Eye (tissue), 1 donor: Measurements from ENCODE around the gene PKN1.

ENCODE experiments used
- DNase-seq: peaks from one replicate; pipeline ENCODE4 v3.0.0-alpha.2; 2015

The PKN1 gene

GRCh38 chr19:14407605-14408484, 25.3 kb upstream of the PKN1 start:
- DNase-seq, result no peak

GRCh38 chr19:14408491-14409145, 24.5 kb upstream of the PKN1 start:
- DNase-seq, result no peak

DNA sequence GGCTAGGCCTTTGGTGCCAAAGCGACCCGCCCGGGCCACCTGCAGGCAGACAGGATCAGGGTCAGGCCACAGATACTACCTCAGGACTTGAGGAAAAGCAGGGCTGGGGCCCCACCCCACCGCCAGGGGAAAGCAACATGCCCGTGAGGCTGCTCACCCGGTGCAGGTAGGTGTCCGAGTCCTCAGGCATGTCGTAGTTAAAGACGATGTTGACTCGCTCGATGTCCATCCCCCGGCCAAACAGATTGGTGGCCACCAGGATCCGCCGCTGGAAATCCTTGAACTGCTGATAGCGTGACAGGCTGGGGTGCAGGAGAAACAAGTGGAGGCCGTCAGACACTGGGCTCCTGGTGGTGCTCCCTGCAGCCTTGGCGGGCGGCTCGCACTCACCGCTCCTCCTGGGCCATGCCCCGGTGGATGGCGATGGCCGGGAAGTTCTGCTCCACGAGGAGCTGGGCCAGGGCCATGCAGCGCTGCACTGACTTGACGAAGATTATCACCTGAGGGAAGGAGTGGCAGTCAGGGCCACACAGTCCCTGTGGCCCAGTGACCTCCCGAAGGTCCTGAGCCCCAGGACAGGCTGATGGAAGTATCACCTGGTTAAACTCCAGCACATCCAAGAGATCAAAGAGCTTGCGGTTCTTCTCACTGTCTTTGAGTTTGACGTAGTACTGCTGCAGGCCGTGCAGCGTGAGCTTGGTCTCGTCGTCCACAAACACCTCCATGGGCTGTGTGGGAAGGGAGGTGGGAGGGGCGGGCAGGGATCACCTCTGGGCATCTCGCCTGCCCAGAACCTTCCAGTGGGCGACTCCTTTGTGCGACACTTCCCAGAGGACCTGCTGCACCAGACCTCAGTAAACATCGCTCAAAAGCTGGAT, 23.7 kb upstream of the PKN1 start:
- no peak for DNase-seq

DNA sequence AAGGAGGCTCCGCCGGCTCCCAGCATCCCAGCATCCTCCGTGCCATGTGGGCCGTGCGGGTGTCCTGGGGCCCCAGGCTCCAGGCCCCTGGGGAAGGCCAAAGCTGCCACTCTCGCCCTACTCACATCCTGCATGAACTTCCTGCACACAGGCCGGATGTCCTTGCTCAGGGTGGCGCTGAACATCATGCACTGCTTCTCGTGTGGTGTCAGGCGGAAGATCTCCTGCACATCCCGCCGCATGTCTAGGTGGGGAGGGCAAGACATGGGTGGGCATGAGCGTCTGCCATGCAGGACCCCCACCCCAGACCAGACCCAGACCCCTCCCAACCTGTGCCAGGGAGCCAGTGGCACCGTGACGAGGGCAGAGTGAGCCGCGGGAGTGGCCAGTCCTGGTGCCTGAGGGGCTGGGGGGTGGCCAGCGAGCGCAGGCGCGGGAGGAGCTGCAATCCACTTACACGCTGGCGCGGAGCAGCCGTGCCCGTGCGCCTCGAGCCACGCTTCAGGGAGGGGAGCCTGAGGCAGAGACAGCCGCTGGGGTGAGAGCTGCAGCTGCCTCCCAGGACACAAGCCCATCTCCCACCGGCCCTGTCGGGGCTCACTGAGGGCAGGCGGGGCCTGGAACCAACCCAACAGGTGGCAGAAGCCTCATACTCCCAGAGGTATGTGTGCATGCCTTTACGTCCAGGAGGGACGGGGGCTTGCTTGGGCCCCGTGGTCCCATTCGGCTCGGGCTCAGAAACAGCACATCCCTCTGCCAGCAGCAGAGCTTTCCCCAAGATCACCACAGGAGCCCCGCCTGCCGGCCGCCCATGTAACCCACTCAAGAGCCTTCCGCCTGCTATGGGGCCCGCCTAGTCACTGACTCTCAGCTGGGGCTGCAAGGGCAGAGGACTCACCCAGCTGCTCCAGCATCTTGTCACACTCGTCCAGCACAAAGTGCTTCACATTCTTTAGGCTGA, 22.7 kb upstream of the PKN1 start:
- DNase-seq, result no peak

DNA sequence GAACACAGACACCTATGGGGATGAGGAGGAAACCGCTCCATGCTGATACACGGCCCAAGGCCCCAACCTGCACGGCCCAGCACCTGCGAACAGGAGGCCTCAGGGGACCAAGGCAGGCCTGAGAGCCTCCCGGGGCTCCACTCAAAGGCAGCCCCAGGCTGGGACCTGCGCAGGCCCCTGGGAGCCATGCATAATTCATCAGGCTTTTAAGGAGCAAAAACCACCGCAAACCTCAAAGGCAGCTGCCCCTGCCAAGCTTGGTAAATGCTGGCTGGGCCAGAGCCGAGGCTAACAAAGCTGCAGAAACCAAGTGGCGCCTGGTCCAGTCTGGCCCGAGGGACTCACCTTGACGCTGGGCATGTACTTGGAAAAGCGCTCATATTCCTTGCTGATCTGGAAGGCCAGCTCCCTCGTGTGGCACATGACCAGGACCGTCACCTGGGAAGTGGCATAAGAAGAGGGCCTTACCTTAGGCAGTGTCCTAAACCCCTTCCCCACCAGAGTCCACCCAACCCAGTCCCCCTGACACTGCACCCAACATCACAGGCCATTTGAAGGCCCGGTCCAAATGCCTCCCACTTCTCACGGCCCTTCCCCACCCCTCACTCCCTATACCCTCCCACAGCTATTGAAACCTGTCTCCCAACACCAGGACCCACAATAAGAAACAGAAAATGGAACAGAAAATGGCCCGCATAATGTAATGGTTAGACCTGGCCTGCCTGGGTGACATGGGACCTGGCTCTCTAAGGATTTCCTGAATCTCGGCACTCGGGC, 21.8 kb upstream of the PKN1 start:
- DNase-seq, result peak; percentile 32

- DNase-seq, result no peak
These were observed 21.2 kb upstream of the PKN1 start for GRCh38 chr19:14411938-14412245.

- no peak for DNase-seq
These were observed 20.6 kb upstream of the PKN1 start for GRCh38 chr19:14412324-14412995.

DNA sequence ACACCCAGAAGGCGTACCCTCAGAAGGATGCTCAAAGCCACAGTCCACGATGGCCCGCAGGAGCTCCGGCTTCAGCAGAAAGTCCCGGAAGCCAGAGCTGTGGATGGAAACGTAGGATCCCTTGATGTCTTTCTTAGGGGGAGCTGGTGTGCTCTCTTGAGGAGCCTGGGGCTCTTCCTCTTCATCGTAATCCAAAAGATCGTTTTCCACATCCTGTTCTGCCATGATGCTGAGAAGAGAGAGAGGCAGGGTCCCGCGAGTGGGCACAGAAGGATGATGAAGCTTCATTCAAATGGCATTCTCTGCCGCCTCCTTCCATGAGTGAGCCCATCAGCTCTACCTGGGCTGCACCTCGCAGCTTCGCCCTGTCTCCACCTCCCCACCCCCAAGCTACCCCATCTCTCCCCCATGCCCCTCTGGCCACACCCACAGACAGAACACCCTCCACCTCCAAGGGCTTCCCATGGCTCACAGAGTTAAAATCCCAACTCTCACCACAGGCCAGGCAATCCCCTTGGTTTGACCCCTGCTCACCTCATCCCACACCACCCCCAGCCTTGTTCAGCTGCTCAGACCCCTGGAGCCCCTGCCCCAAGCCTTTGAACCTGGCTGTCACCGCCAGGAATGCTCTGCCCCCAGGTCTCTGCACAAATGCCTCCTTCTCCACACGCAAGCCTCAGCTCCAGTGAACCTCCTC, 20.0 kb upstream of the PKN1 start:
- no peak for DNase-seq

DNA sequence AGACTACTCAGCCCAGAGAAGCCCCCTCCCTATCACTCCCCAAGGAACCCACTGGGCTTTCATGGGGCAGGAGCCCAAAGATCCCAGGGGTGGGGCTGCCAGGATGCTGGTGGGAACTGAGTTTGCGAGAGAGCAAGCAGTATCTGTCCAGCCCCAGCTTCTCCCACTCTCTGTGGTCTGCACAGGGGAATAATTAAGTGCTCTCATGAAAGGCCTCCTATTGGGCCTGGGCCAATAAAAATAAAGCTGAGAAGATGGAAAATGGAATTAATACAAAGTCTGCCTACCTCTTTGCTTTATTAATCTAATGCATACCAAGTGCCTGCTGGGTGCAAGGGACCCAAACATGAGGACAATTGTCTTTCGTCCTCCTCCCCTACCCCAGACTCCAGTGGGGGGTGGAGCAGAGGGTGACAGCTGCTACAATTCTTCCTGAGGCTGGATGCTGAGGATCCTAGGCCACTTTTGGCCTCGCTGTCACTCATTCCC, 19.4 kb upstream of the PKN1 start:
- peak; percentile 64 for DNase-seq

GRCh38 chr19:14414926-14415690, 18.0 kb upstream of the PKN1 start:
- DNase-seq, result no peak

GRCh38 chr19:14416817-14417231, 16.3 kb upstream of the PKN1 start:
- DNase-seq, result no peak

GRCh38 chr19:14418856-14419105, 14.3 kb upstream of the PKN1 start:
- DNase-seq, result no peak

DNA sequence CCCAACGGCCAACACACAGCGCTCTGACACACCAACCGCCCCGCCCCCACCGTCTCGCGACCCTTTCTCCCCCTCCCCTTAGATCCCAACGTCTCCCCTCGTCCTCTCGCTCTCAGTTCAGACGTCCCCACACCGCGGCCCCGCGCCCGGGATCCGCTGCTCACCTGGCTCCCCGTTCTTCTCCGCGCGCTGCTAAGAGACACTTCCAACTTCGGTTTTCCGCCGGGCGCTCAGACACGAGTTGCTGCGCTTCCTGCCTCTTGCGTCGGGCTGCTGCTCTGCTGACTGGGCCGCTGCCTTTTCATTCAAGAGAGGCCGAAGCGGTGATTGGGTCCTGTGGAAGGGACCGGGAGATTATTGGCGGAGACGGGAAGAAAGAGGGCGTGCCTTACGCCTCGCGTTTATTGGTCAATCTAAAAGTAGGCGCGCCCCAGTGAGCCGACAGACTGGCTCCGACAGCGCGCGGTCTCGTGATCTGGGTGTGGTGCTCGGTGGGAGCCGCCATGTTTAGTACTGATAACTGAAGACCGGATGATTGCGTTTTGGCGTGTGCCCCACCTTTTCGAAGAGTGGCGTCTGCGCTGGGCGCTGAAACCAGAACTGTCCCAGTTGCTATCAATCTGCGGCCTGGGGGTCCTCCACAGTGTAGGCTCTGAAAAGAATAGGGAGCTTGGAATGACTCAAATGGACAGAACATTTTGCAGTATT, 13.8 kb upstream of the PKN1 start, which contains the start of gene DDX39A:
Gene DDX39A, minus strand, starts transcription at position 236 of the 708 bp plus-strand sequence. CDS start 6,121 bp downstream, outside the sequence.
- peak; percentile 99 for DNase-seq

DNA sequence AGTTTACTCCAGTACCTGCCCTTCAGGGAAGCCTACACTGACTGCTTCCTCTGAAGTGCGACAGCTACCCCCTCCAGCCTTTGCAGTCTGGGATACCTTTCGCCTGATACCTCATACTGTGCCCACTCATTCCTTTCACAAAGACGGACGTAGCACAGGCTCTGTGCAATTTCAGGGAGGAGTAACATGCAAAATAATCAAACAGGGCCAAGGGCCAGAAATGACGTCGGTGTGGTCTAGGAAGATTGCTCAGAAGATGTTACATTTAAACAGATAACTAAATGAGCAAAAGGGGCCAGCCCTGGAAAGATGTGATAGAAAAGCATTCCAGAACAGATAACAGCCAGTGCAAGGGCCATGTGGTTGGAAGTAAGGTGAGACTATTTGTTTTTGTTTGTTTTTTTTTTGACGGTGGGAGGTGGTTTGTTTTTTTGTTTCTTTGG, 7.4 kb upstream of the PKN1 start:
- no peak for DNase-seq

DNA sequence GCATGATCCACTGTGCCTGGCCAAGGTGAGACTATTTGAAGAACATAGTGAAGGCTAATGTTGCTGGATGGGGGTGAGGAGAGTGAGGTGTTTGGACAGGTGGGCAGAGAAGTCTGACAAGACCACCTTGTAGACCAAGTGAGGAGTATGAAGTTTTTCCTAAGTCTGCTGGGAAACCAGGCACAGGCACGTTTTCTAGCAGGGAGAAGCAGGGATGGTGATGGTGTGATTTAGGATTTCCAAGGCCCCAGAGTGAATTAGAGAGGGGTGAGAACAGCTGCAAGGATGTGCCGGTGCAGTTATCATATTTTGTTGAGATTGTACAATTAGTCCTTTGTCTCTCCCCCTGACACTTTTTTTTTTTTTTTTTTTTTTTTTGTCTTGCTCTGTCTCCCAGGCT, 5.6 kb upstream of the PKN1 start:
- DNase-seq, result no peak

DNA sequence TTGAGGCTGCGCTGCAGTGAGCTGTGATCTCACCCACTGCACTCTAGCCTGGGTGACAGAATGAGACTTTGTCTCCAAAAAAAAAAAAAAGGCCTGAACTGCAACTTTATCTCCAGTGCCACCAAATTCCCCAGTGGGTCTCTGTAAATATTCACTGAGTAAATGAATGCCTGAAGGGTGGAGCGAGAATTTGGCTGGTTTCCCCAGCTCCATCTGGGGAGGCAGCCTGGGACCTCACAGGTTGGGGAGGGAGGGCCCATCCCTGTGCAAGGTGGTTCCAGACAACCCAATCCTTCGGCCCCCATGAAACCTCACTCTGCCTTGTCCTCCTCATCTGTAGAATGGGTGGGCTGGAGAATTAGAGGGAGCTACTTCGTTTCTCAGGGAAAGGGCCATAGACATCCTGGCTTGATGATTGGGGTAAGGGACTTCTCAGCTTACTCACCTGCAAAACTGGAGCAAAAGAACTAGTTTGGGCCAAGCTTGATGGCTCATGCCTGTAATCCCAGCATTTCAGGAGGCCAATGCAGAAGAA, 4.2 kb upstream of the PKN1 start:
- no peak for DNase-seq

- DNase-seq, result no peak
These were observed 2.4 kb upstream of the PKN1 start for GRCh38 chr19:14430712-14431111.
